PC-9 (cell line): ENCODE measurements around the gene CUTA. TPM values are rescaled to one million over a fixed set of nuclear protein-coding genes. Genes with fewer than 3 reads are reported as not detected.
"Not testable (repeated sequence)": the region's sequence is repeated elsewhere in the genome, so short reads cannot be mapped to it uniquely, and the experiment has no call there.

ENCODE experiments used
- BruUV-seq: library from RNA; stranded (reverse); fragments of 400-500 nt; replicated peaks from 2 replicates; lab custom pipeline; 2021; lab: Mats Ljungman, UMichigan
- CTCF ChIA-PET: fragments of 300-600 bp; sonication (Branson Sonifier 250); formaldehyde crosslinking; loops from one replicate; lab custom pipeline; 2022; ENCODE audit warnings: antibody characterized with exemption; lab: Charles Lee
- POLR2A ChIA-PET: fragments of 300-600 bp; sonication (Branson Sonifier 250); formaldehyde crosslinking; loops from one replicate; lab custom pipeline; 2022; ENCODE audit warnings: antibody characterized with exemption; ENCODE audit not compliant: unreplicated experiment; lab: Charles Lee
- DNase-seq, 2 experiments: peaks; one replicate each; pipeline versions ENCODE4 v3.0.0 to v3.0.0-alpha.2; 2015 to 2022; ENCODE audit warnings: mixed read lengths in 1 of 2
- H2AFZ ChIP-seq: fragments of 200-600 bp; sonication (generic); 2 replicates; pipeline ENCODE4 v1.8.1; 2017; ENCODE audit warnings: antibody characterized with exemption
- H3F3A ChIP-seq: fragments of 200-600 bp; sonication (generic); 2 replicates; pipeline ENCODE4 v1.8.1; 2017; ENCODE audit warnings: antibody characterized with exemption, mild to moderate bottlenecking, low read depth; ENCODE audit not compliant: insufficient read depth
- H3K27ac ChIP-seq: fragments of 200-600 bp; sonication (generic); 2 replicates; pipeline ENCODE4 v1.6.1; 2016; ENCODE audit warnings: mixed run types
- H3K27me3 ChIP-seq: fragments of 200-600 bp; sonication (generic); 2 replicates; pipeline ENCODE4 v1.6.1; 2016; ENCODE audit warnings: low read depth, mixed run types; ENCODE audit not compliant: insufficient read depth
- H3K36me3 ChIP-seq: fragments of 200-600 bp; sonication (generic); 2 replicates; pipeline ENCODE4 v1.6.1; 2016; ENCODE audit warnings: low read depth, mixed run types
- H3K4me1 ChIP-seq: fragments of 200-600 bp; sonication (generic); replicated peaks from 2 replicates; pipeline ENCODE4 v1.6.1; 2016; ENCODE audit warnings: mixed run types; ENCODE audit not compliant: insufficient read depth
- H3K4me2 ChIP-seq: fragments of 200-600 bp; sonication (generic); 2 replicates; pipeline ENCODE4 v1.6.1; 2017; ENCODE audit warnings: mixed run types
- H3K4me3 ChIP-seq: fragments of 200-600 bp; sonication (generic); 2 replicates; pipeline ENCODE4 v1.6.1; 2016; ENCODE audit warnings: mixed run types
- H3K79me2 ChIP-seq: fragments of 200-600 bp; sonication (generic); 2 replicates; pipeline ENCODE4 v1.6.1; 2017; ENCODE audit warnings: low read depth, mixed run types
- H3K9me2 ChIP-seq: fragments of 200-600 bp; sonication (generic); 2 replicates; pipeline ENCODE4 v1.8.1; 2017; ENCODE audit warnings: mild to moderate bottlenecking; ENCODE audit not compliant: insufficient read depth
- H3K9me3 ChIP-seq: fragments of 200-600 bp; sonication (generic); 2 replicates; pipeline ENCODE4 v1.8.1; 2016; ENCODE audit warnings: low read depth; ENCODE audit not compliant: insufficient read depth
- H4K20me1 ChIP-seq: fragments of 200-600 bp; sonication (generic); 2 replicates; pipeline ENCODE4 v1.8.1; 2017; ENCODE audit not compliant: insufficient read depth
- CTCF ChIP-seq: fragments of 200-600 bp; sonication (generic); conservative IDR thresholded peaks from 2 replicates; pipeline ENCODE4 v1.6.1; 2017; ENCODE audit warnings: mixed run types, antibody characterized with exemption, mild to moderate bottlenecking, moderate library complexity
- EZH2 ChIP-seq: fragments of 200-600 bp; sonication (generic); IDR thresholded peaks from 2 replicates; pipeline ENCODE4 v1.8.0; 2017; ENCODE audit warnings: antibody characterized with exemption, low read depth
- intact Hi-C: fragments of 100-400 bp; cut with micrococcal nuclease; formaldehyde crosslinking; loops from one replicate; pipeline ENCODE4 v1.10.0; 2022; ENCODE audit not compliant: unreplicated experiment
- microRNA-seq: library from miRNA; unstranded; fragments of <30 nt; microRNA quantifications from one replicate; pipeline ENCODE4 v1.2.0, GENCODE V29; 2021; ENCODE audit warnings: borderline number of aligned reads, borderline replicate concordance
- total RNA-seq: library from RNA; stranded (reverse); gene quantifications from 2 replicates; pipeline ENCODE4 v1.2.3, GENCODE V29; 2021

CUTA gene
- total RNA-seq, 1 experiment from 2014 or later = 213 TPM

GRCh38 chr6:33372526-33373123, 45.3 kb downstream of the CUTA start:
- Histone ChIP-seq H3K9me3 (no peaks in the 10 kb centered on the region), H3K27ac (no peak overlapping the region), H2AFZ (no peak overlapping the region), H4K20me1 (no peaks in the 10 kb centered on the region), H3F3A (peaks cover 40% of the 10 kb centered on the region), H3K4me1 (peaks cover 33% of the 10 kb centered on the region), H3K27me3 (no peaks in the 10 kb centered on the region), H3K36me3 (no peaks in the 10 kb centered on the region), H3K9me2 (no peaks in the 10 kb centered on the region), H3K4me3 (no peak overlapping the region), H3K79me2 (no peaks in the 10 kb centered on the region), H3K4me2 (no peak overlapping the region)
- BruUV-seq = no TSS peak
- ChIA-PET CTCF (no interaction called here), POLR2A (no interaction called here)
- DNase-seq = no peak
- no peak for TF ChIP-seq CTCF
- no peak for TF ChIP-seq EZH2
- intact Hi-C loops = no loop called here

GRCh38 chr6:33371901-33372300, 46.0 kb downstream of the CUTA start:
- H3F3A ChIP-seq = peaks cover 36% of the 10 kb centered on the region
- BruUV-seq, intact Hi-C loops, H3K9me2 ChIP-seq, H3K27me3 ChIP-seq, H3K4me3 ChIP-seq, H3K79me2 ChIP-seq, H3K27ac ChIP-seq, DNase-seq, POLR2A ChIA-PET, H4K20me1 ChIP-seq, CTCF ChIA-PET, H3K36me3 ChIP-seq, H3K9me3 ChIP-seq, H3K4me2 ChIP-seq, H2AFZ ChIP-seq: not testable (repeated sequence)
- peaks cover 33% of the 10 kb centered on the region for H3K4me1 ChIP-seq

GRCh38 chr6:33367715-33368025, 50.2 kb downstream of the CUTA start:
- POLR2A ChIA-PET, intact Hi-C loops, CTCF ChIA-PET: not testable (repeated sequence)

GRCh38 chr6:33367009-33367714, 50.7 kb downstream of the CUTA start:
- H4K20me1 ChIP-seq = no peaks in the 10 kb centered on the region
- no peaks in the 10 kb centered on the region for H3K79me2 ChIP-seq
- H3K9me3 ChIP-seq = no peaks in the 10 kb centered on the region
- H3K27me3 ChIP-seq = no peaks in the 10 kb centered on the region
- no peaks in the 10 kb centered on the region for H3K36me3 ChIP-seq
- POLR2A ChIA-PET = no interaction called here
- H2AFZ ChIP-seq = no peak overlapping the region
- H3K4me1 ChIP-seq = peaks cover 17% of the 10 kb centered on the region
- CTCF ChIA-PET = interaction anchor here (0.6 kb wide), 1 partner anchor 18 kb away, joined by 5 read pairs; no protein-coding TSS in a partner anchor
- BruUV-seq = no TSS peak
- TF ChIP-seq CTCF = no peak
- intact Hi-C loops = no loop called here
- no peak overlapping the region for H3K4me3 ChIP-seq
- DNase-seq = no peak
- no peak overlapping the region for H3K4me2 ChIP-seq
- H3K9me2 ChIP-seq = no peaks in the 10 kb centered on the region
- H3F3A ChIP-seq = peaks cover 14% of the 10 kb centered on the region; the same call in 1 of the 2 replicates
- H3K27ac ChIP-seq = no peak overlapping the region

More at GRCh38 chr6:33367715-33368025, 50.2 kb downstream of the CUTA start:
- Histone ChIP-seq H3K4me1 (peaks cover 12% of the 10 kb centered on the region; the same call in 1 of the 2 replicates), H3F3A (peaks cover 12% of the 10 kb centered on the region; the same call in 1 of the 2 replicates)
- H3K9me2 ChIP-seq, H3K4me3 ChIP-seq, H3K9me3 ChIP-seq, BruUV-seq, H2AFZ ChIP-seq, H3K4me2 ChIP-seq, H3K36me3 ChIP-seq, H3K27me3 ChIP-seq, H3K27ac ChIP-seq, H4K20me1 ChIP-seq, DNase-seq, H3K79me2 ChIP-seq: not testable (repeated sequence)

Small RNAs within 50 kb of the gene (microRNA-seq; reads per million reads assigned to microRNA genes)
- gene MIR5004 = not detected

Other genes starting within 250 kb of the CUTA start
- gene COL11A2, start 225.6 kb downstream of the CUTA start, total RNA-seq = 2.2 and 3.4 TPM in 2 replicates
- gene RXRB, start 217.4 kb downstream of the CUTA start, total RNA-seq = 49.8 and 51.5 TPM in 2 replicates
- 96.4 and 110 TPM in 2 replicates for gene SLC39A7, start 217.2 kb downstream of the CUTA start, total RNA-seq
- gene HSD17B8, start 213.5 kb downstream of the CUTA start, total RNA-seq = 16.4 and 25.4 TPM in 2 replicates
- gene RING1, start 209.6 kb downstream of the CUTA start, total RNA-seq = 18.9 and 19.2 TPM in 2 replicates
- 46.2 and 48.3 TPM in 2 replicates for gene VPS52, start 146.2 kb downstream of the CUTA start, total RNA-seq
- gene RPS18, start 146.0 kb downstream of the CUTA start, total RNA-seq = 2,057 and 2,442 TPM in 2 replicates
- gene B3GALT4, start 141.0 kb downstream of the CUTA start, total RNA-seq = 10.3 and 12.8 TPM in 2 replicates
- 52.4 and 59.6 TPM in 2 replicates for gene WDR46, start 128.9 kb downstream of the CUTA start, total RNA-seq
- 51.5 and 57.2 TPM in 2 replicates for gene PFDN6, start 128.5 kb downstream of the CUTA start, total RNA-seq
- 99.3 and 102 TPM in 2 replicates for gene RGL2, start 119.2 kb downstream of the CUTA start, total RNA-seq
- gene TAPBP, start 104.0 kb downstream of the CUTA start, total RNA-seq = 156 and 194 TPM in 2 replicates
- gene ZBTB22, start 100.4 kb downstream of the CUTA start, total RNA-seq = 16.5 and 20.8 TPM in 2 replicates
- gene DAXX, start 95.1 kb downstream of the CUTA start, total RNA-seq = 60.1 and 61.6 TPM in 2 replicates
- 82.9 and 91.4 TPM in 2 replicates for gene KIFC1, start 26.3 kb downstream of the CUTA start, total RNA-seq
- gene PHF1, start 7.1 kb downstream of the CUTA start, total RNA-seq = 47.6 and 52.0 TPM in 2 replicates
- 13.6 and 17.7 TPM in 2 replicates for gene SYNGAP1, start 2.0 kb upstream of the CUTA start, total RNA-seq
- gene ZBTB9, start 36.5 kb upstream of the CUTA start, total RNA-seq = 7.9 and 8.4 TPM in 2 replicates
- 24.6 and 28.4 TPM in 2 replicates for gene BAK1, start 162.2 kb upstream of the CUTA start, total RNA-seq
- 78.3 and 86.9 TPM in 2 replicates for gene ITPR3, start 203.2 kb upstream of the CUTA start, total RNA-seq